ENCODE measurements around the gene RCE1. TPM values are rescaled to one million over a fixed set of nuclear protein-coding genes. Genes with fewer than 3 reads are reported as not detected.
"Not testable (repeated sequence)": the region's sequence is repeated elsewhere in the genome, so short reads cannot be mapped to it uniquely, and the experiment has no call there.

The RCE1 gene, protein sequence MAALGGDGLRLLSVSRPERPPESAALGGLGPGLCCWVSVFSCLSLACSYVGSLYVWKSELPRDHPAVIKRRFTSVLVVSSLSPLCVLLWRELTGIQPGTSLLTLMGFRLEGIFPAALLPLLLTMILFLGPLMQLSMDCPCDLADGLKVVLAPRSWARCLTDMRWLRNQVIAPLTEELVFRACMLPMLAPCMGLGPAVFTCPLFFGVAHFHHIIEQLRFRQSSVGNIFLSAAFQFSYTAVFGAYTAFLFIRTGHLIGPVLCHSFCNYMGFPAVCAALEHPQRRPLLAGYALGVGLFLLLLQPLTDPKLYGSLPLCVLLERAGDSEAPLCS
- polyA plus RNA-seq (ENCODE audit: insufficient read length in 10 of 10) = 10 to 100 TPM in 6 of 10 donors, 1 to 10 TPM in 4; 8.6 to 14.5 (median 11.0) TPM
- long read RNA-seq, donor 1, partial matches to known transcripts = 0 of 3 reads
- long read RNA-seq, donor 1, other reads (novel, unspliced or antisense) = 0 of 3 reads
- long read RNA-seq, donor 2, partial matches to known transcripts = 0 of 3 reads
- long read RNA-seq, donor 2, other reads (novel, unspliced or antisense) = 0 of 3 reads
- long read RNA-seq, donor 3 = 0 reads
- long read RNA-seq, donor 4, partial matches to known transcripts = 0 of 2 reads
- long read RNA-seq, donor 4, other reads (novel, unspliced or antisense) = 0 of 2 reads
- long read RNA-seq, donor 5, partial matches to known transcripts = 0 of 4 reads
- long read RNA-seq, donor 5, other reads (novel, unspliced or antisense) = 0 of 4 reads
- long read RNA-seq, donor 6, partial matches to known transcripts = 0 of 3 reads
- long read RNA-seq, donor 6, other reads (novel, unspliced or antisense) = 0 of 3 reads
- long read RNA-seq, donor 7, partial matches to known transcripts = 0 of 5 reads
- long read RNA-seq, donor 7, other reads (novel, unspliced or antisense) = 0 of 5 reads
- long read RNA-seq, donor 8, partial matches to known transcripts = 0 of 3 reads
- long read RNA-seq, donor 8, other reads (novel, unspliced or antisense) = 0 of 3 reads
- long read RNA-seq, donor 9, partial matches to known transcripts = 0 of 2 reads
- long read RNA-seq, donor 9, other reads (novel, unspliced or antisense) = 0 of 2 reads

DNA sequence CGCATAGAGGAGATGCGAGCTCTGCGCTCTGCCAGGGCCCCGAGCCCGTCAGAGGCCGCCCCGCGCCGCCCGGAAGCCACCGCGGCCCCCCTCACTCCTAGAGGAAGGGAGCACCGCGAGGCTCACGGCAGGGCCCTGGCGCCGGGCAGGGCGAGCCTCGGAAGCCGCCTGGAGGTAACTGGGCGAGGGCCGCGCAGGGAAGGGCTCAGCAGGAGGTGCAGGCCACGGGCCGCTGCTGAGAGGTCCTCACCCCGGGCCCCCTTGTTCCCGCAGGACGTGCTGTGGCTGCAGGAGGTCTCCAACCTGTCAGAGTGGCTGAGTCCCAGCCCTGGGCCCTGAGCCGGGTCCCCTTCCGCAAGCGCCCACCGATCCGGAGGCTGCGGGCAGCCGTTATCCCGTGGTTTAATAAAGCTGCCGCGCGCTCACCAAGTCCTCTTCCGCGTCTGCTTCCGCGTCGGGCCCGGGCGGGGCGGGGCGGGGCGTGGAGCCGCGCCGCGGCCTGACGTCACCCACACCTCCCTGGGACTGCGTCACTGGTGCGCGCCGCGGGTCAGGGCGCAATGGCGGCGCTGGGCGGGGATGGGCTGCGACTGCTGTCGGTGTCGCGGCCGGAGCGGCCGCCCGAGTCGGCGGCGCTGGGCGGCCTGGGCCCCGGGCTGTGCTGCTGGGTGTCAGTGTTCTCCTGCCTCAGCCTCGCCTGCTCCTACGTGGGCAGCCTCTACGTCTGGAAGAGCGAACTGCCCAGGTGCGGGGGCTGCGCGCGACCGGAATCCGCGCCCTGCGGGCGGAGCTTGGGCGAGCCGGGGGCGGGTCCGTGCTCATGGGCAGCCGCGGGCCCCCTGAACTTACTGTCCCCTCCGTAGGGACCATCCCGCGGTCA is at the start of gene RCE1:
TSS of gene RCE1 (plus strand) at position 546 of the 880 bp plus-strand sequence. CDS start at position 561, 15 bp downstream.
- peak; percentile 91 to 97 (median 93) for DNase-seq

DNA sequence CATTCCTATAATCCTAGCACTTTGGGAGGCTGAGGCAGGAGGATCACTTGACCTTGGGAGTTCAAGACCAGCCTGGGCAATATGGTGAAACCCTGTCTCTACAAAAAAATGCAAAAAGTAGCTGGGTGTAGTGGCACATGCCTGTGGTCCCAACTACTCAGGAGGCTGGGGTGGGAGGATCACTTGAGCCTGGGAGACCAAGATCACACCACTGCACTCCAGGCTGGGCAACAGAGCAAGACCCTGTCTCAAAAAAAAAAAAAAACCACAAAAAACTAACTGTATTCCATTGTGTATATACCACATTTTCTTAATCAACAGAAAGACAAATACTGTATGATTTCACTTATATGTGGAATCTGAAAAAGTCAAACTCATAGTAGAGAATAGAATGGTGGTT is 43.4 kb upstream of the RCE1 start:
- not testable (repeated sequence) for DNase-seq

DNA sequence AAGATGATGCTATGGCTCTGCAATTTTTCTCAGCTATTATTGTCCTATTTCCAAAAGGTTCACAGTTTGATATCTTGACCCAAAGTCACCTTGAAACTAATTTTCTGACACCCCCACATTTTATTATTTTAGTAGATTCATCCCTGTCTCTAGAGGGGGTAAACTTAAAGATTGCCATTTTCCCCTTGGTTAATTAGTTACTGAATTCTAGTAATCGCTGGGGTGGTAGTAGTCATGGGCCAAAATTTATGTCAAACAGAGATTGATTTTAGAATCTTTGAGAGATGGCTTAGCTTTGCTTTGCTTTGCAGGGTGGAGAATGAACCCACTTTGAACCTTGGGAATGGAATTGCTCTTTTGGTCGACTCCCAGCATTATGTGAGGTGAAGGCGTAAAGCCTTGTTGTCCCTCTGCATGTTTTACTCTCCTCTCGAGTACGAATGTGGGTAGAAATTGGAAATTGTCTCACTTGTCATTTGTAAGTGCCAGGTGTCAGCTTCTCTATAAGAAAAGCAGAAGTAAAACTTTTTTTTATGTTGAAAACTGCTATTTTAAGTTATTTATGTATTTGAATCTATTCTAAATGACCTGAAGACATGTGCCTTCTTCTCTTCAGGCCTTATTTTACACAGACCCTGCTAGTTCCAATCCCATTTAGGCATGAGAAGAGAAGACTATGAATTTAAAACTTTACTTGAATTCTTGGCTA is 42.4 kb upstream of the RCE1 start:
- DNase-seq = no peak

DNA sequence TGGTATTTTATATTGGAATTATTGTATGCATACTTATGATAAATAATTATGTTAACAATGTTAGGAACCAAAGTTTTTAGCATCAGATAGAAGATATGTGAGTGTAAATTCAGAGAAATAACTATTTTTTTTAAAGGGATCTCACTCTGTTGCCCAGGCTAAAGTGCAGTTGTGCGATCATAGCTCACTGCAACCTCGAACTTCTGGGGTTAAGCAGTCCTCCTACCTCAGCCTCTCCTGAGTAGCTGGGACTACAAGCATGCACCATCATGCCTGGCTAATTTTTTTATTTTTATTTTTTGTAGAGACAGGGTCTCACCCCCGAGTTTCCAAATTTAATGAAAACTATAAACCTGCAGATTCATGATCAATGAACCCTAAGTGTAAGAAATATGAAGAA is 33.6 kb upstream of the RCE1 start:
- no peak for DNase-seq

DNA sequence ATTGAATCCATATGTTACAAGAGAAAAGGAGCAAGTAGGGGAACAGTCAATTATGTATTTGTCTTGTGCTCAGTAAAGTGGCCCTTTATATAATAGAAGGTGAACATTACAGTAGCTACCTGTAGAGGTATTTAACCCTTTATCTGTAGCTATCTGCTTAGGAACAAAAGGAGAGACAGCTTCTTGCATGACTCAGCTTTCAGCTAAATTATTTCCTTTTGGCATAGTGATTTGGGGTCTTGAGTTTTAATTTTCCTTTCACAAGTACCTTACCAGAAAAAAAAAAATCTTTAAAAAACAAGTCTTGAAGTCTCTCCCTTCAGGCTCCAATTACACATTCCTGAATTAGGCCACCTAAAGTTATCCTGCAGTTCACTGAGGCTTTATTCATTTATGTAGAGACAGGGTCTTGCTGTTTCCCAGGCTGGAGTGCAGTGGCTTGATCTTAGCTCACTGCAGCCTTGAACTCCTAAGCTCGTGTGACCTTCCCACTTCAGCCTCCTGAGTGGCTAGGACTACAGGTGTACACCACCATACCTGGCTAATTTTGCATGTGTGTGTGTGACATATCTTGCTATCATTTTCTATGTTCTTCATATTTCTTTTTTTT is 32.6 kb upstream of the RCE1 start:
- no peak for DNase-seq

DNA sequence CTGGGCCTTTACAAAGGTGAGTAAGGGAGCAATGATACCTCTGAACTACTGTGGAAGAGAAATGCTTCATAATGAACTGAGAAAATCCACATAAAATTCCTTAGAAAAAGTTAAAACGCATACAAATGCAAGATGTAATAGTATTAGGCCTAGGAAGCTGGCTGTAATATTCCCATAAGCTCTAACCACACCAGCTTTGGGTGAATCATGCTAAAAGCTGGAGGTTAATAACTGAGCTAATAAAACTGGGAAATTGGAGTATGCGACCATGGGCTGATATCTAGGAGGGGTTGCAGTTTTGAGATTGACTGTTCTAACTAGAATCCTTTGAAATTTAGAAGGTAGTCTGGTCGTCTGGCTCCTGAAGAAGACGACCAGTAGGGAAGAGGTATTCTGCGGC is 28.6 kb upstream of the RCE1 start:
- DNase-seq = no peak

DNA sequence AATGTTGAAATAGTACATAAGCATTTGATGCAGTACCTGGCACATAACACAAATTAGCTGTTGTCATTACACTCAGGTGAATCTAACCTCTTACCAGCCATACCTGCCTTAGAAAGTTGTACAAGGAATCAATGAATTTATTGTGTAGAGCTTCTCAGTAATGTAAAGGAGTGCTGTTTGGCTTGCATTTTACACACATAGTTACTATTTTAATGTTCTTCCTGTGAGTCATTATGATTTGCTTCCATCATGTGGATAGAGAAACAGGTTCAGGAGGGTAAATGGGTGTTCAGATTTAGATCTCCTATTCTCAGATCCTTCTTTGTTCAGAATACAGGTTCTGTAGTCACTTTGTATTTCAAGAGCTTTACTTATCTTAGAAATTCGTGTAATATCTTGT is 27.6 kb upstream of the RCE1 start:
- DNase-seq = no peak

DNA sequence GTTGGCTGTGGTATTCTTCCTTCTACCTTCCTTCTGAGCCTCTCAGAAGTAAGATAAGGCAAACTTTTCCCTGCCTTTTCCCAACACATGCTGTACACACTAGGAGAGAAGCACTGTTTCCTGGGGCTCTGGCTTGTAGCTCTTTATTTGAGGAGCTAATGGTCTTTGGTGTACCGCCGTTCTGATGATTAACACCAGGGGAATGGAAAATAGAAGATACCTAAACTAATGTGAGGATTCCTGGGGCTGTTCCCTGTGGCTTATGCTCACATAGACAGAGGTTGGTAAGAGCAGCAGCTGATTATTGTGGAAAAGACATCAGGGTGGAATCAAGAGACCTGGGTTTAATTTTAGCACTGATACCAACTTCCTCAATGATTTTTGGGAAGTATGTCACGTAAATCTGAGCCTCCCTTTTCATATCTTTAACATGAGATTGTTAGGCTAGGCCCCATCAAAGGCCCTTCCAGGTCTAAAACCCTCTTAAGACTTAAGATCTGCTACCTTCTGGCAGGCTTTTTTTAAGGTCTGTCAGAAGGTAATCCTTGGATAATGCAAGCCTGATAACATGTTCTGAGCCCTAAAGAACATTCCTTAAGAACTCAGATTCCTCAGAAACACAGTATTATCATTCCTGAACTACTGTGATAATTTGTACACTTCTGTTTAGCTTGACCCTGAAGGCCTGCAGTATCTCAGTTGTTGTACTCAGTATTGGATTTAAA is 24.8 kb upstream of the RCE1 start:
- no peak for DNase-seq

DNA sequence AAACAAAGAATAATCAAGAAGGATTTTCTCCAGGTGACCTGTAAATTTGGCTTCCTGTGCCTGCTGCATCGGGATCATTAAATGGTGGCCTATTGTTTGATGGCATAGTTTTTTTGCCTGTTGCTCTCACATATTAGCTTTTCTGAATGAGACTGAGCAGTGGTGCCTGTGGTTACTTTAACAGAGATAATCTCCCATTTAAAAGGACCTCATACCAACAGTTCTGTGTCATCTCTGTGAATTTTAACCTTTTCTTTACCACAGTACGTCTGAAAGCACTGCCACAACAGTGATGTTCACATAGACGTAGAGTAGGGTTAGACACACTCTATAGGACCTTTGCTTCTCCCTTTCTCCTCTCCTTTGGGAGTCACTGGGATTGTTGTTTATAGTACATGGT is 22.9 kb upstream of the RCE1 start:
- no peak for DNase-seq

DNA sequence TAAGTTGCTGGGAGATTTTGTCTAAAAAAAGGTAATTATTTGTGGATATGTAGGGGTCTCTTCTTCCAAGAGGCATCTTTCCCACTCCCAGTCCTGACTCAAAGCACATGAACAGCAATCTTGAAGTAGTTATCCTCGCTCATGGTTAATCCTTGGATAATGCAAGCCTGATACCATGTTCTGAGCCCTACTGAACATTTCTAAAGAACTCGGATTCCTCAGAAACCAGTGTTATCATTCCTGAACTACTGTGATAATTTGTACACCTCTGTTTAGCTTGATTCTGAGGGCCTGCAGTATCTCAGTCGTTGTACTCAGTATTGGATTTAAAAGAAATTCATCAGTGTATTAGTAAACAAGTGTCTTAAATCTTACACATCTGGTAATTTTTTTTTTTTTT is 22.3 kb upstream of the RCE1 start:
- DNase-seq = no peak

DNA sequence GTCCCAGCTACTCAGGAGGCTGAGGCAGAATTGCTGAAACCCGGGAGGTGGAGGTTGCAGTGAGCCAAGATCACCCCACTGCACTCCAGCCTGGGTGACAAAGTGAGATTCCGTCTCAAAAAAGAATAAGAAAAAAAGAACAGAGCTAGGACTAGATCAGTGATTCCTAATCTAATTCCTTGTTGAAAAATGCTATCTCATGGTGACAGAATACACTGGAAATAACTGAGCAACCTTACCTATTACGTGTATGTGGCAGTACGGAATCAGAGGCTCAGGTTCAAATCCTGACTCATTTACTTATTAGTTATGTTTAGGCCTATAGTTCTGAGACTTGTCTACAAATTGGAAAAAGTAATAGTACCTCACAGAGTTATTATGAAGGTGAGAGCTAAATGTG is 19.5 kb upstream of the RCE1 start:
- DNase-seq = no peak

DNA sequence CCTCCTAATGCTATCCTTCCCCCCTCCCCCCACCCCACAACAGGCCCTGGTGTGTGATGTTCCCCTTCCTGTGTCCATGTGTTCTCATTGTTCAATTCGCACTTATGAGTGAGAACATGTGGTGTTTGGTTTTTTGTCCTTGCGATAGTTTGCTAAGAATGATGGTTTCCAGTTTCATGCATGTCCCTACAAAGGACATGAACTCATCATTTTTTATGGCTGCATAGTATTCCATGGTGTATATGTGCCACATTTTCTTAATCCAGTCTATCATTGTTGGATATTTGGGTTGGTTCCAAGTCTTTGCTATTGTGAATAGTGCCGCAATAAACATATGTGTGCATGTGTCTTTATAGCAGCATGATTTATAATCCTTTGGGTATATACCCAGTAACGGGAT is 18.7 kb upstream of the RCE1 start:
- DNase-seq = not testable (repeated sequence)

DNA sequence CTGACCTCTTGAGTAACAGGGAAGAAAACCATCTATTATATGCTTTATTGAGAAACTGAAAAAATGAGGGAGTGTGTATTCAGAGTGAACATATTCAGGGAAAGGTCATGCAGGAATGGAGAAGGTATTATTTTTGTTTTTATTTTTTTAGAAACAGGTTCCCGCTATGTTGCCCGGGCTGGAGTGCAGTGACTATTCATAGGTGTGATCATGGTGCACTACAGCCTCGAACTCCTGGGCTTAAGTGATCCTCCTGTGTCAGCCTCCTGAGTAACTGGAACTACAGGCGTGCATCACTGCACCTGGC is 8.7 kb upstream of the RCE1 start:
- no peak for DNase-seq

DNA sequence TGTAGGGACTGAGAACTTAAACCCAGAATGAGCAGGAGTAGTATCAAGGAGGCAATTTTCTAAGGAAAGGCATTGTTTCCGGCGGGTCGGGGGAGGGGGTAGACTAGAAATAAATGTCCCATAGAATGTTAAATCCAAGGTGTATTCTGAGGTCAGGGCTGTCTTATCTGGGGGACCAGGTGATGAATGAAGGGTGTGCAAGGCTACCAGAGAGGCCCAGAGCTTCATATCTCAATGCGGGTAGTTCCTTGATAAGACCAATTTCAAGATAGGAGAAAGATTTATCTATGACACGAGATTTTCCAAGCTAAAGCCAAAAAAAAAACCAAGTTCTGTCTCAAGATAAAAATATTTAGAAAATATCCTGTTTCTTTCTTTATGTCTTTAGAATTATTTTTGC is 8.3 kb upstream of the RCE1 start:
- DNase-seq = no peak

DNA sequence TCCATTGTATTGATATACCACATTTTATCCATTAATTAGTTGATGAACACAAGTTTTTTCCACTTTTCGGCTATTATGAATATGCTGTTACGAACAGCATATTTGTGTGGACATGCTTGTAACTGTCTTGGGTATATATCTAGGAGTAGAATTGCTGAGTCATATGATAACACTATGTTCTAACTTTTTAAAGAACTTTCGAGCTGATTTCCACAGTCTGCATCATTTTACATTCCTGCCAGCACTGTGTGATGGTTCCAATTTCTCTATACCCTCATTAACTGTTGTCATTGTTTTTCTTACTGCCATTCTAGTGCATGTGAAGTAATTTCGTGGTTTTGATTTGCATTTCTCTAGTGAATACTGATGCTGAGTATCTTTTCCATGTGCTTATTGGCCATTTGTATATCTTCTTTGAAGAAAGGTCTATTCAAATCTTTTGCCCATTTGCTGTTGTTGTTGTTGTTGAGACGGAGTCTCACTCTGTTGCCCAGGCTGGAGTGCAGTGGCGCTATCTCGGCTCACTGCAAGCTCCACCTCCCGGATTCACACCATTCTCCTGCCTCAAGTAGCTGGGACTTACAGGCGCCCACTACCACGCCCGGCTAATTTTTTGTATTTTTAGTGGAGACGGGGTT is 7.4 kb upstream of the RCE1 start:
- DNase-seq = no peak

DNA sequence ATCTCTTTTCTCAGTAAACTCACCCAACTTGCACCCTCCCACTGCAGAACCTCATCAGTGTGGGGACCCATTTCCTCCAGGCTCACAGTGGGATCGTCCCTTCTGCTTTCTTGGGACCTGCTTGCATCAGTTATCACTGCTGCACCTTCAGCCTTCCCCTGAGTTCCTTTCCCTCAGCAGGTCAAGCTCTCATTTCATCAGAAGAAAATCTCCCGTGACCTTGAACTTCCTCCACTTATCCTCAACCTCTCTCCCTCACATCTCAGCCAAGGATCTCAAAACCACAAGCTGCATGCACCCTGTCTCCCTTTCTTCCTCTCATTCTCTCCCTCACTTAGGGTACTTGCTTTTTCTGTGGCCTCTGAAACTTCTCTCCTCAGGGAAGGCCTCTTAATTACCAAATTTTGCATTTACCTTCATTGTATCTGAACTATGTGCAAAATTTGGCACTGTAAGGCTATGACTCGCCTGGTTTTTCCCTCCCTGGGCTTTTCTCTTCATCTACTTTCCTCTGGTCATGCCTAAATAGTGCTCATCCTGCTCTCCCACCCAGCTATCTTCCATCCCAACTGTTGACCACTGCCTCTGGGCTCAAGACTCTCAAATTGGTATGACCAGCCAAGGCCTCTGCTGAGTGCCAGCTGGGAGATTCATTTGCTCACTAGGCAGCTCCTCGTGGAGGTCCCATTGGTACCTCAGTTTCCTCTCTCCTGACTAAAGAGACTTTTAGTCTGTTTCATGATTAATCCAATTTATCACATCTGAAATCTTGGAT is 2.7 kb upstream of the RCE1 start:
- no peak for DNase-seq

DNA sequence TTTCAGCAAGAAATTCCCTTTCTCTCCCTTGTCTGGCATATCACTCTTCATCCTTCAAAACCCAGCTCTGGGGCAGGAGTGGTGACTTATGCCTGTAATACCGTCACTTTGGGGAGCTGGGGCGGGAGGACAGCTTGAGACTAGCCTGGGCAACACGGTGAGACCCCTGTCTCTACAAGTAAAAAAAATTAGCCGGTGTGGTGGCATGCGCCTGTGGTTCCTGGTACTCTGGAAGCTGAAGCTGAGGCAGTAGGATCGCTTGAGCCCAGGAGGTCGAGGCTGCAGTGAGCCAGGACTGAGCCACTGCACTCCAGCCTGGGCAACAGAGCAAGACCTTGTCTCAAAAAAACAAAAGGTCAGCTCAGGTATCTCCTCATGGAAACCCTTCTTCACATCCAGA is 1.4 kb upstream of the RCE1 start:
- DNase-seq = no peak

DNA sequence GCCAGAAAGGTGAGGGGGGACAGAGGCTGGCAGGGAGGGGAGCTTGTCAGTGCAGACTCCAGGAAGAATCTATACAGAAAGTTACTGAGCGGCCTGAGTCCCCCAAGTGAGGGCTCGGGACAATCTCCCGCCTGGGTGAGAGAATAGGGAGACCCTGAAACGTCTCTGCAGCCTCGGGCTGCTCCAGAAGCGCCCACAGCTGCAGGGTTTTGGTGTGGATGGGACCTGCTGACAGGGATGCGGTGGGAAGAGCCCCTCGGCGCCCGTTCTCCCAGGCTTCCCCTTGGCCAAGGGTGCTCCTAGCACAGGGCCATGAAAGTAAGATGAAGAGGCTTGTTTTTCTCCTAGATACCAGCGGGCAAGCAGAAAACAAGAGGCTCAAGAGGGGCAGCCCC is 743 bp upstream of the RCE1 start:
- DNase-seq = no peak
